PC-9 (cell line): Measurements from ENCODE around the gene COL5A3. TPM values are rescaled to one million over a fixed set of nuclear protein-coding genes. Genes with fewer than 3 reads are reported as not detected.

Source experiments
- BruUV-seq: library from RNA; stranded (reverse); fragments of 400-500 nt; replicated peaks from 2 replicates; lab custom pipeline; 2021; lab: Mats Ljungman, UMichigan
- CTCF ChIA-PET: fragments of 300-600 bp; sonication (Branson Sonifier 250); formaldehyde crosslinking; loops from one replicate; lab custom pipeline; 2022; ENCODE audit warnings: antibody characterized with exemption; lab: Charles Lee
- POLR2A ChIA-PET: fragments of 300-600 bp; sonication (Branson Sonifier 250); formaldehyde crosslinking; loops from one replicate; lab custom pipeline; 2022; ENCODE audit warnings: antibody characterized with exemption; ENCODE audit not compliant: unreplicated experiment; lab: Charles Lee
- DNase-seq, 2 experiments: peaks; one replicate each; pipeline versions ENCODE4 v3.0.0 to v3.0.0-alpha.2; 2015 to 2022; ENCODE audit warnings: mixed read lengths in 1 of 2
- H2AFZ ChIP-seq: fragments of 200-600 bp; sonication (generic); 2 replicates; pipeline ENCODE4 v1.8.1; 2017; ENCODE audit warnings: antibody characterized with exemption
- H3F3A ChIP-seq: fragments of 200-600 bp; sonication (generic); 2 replicates; pipeline ENCODE4 v1.8.1; 2017; ENCODE audit warnings: antibody characterized with exemption, mild to moderate bottlenecking, low read depth; ENCODE audit not compliant: insufficient read depth
- H3K27ac ChIP-seq: fragments of 200-600 bp; sonication (generic); 2 replicates; pipeline ENCODE4 v1.6.1; 2016; ENCODE audit warnings: mixed run types
- H3K27me3 ChIP-seq: fragments of 200-600 bp; sonication (generic); 2 replicates; pipeline ENCODE4 v1.6.1; 2016; ENCODE audit warnings: low read depth, mixed run types; ENCODE audit not compliant: insufficient read depth
- H3K36me3 ChIP-seq: fragments of 200-600 bp; sonication (generic); 2 replicates; pipeline ENCODE4 v1.6.1; 2016; ENCODE audit warnings: low read depth, mixed run types
- H3K4me1 ChIP-seq: fragments of 200-600 bp; sonication (generic); replicated peaks from 2 replicates; pipeline ENCODE4 v1.6.1; 2016; ENCODE audit warnings: mixed run types; ENCODE audit not compliant: insufficient read depth
- H3K4me2 ChIP-seq: fragments of 200-600 bp; sonication (generic); 2 replicates; pipeline ENCODE4 v1.6.1; 2017; ENCODE audit warnings: mixed run types
- H3K4me3 ChIP-seq: fragments of 200-600 bp; sonication (generic); 2 replicates; pipeline ENCODE4 v1.6.1; 2016; ENCODE audit warnings: mixed run types
- H3K79me2 ChIP-seq: fragments of 200-600 bp; sonication (generic); 2 replicates; pipeline ENCODE4 v1.6.1; 2017; ENCODE audit warnings: low read depth, mixed run types
- H3K9me2 ChIP-seq: fragments of 200-600 bp; sonication (generic); 2 replicates; pipeline ENCODE4 v1.8.1; 2017; ENCODE audit warnings: mild to moderate bottlenecking; ENCODE audit not compliant: insufficient read depth
- H3K9me3 ChIP-seq: fragments of 200-600 bp; sonication (generic); 2 replicates; pipeline ENCODE4 v1.8.1; 2016; ENCODE audit warnings: low read depth; ENCODE audit not compliant: insufficient read depth
- H4K20me1 ChIP-seq: fragments of 200-600 bp; sonication (generic); 2 replicates; pipeline ENCODE4 v1.8.1; 2017; ENCODE audit not compliant: insufficient read depth
- EZH2 ChIP-seq: fragments of 200-600 bp; sonication (generic); IDR thresholded peaks from 2 replicates; pipeline ENCODE4 v1.8.0; 2017; ENCODE audit warnings: antibody characterized with exemption, low read depth
- intact Hi-C: fragments of 100-400 bp; cut with micrococcal nuclease; formaldehyde crosslinking; loops from one replicate; pipeline ENCODE4 v1.10.0; 2022; ENCODE audit not compliant: unreplicated experiment
- total RNA-seq: library from RNA; stranded (reverse); gene quantifications from 2 replicates; pipeline ENCODE4 v1.2.3, GENCODE V29; 2021
- TF ChIP-seq, protein P1 (sequence below): fragments of 200-600 bp; sonication (generic); conservative IDR thresholded peaks from 2 replicates; pipeline ENCODE4 v1.6.1; 2017; ENCODE audit warnings: mixed run types, antibody characterized with exemption, mild to moderate bottlenecking, moderate library complexity

COL5A3 gene
- total RNA-seq, 1 experiment from 2014 or later: not detected

- Histone ChIP-seq H3K27ac (no peak overlapping the region), H3F3A (peaks cover 19% of the 10 kb centered on the region; the same call in 1 of the 2 replicates), H3K79me2 (no peaks in the 10 kb centered on the region), H4K20me1 (no peaks in the 10 kb centered on the region), H2AFZ (no peak overlapping the region), H3K4me3 (no peak overlapping the region), H3K4me1 (no peaks in the 10 kb centered on the region), H3K36me3 (no peaks in the 10 kb centered on the region), H3K9me3 (no peaks in the 10 kb centered on the region), H3K9me2 (no peaks in the 10 kb centered on the region), H3K27me3 (peaks cover 13% of the 10 kb centered on the region; the same call in 1 of the 2 replicates), H3K4me2 (no peak overlapping the region)
- intact Hi-C loops: loop anchor here (1.0 to 10.0 kb wide), 5 partner anchors 66 to 640 kb away; partner anchors contain the start of genes ANGPTL6 and PPAN
- TF ChIP-seq EZH2: no peak
- TF ChIP-seq, protein P1, sequence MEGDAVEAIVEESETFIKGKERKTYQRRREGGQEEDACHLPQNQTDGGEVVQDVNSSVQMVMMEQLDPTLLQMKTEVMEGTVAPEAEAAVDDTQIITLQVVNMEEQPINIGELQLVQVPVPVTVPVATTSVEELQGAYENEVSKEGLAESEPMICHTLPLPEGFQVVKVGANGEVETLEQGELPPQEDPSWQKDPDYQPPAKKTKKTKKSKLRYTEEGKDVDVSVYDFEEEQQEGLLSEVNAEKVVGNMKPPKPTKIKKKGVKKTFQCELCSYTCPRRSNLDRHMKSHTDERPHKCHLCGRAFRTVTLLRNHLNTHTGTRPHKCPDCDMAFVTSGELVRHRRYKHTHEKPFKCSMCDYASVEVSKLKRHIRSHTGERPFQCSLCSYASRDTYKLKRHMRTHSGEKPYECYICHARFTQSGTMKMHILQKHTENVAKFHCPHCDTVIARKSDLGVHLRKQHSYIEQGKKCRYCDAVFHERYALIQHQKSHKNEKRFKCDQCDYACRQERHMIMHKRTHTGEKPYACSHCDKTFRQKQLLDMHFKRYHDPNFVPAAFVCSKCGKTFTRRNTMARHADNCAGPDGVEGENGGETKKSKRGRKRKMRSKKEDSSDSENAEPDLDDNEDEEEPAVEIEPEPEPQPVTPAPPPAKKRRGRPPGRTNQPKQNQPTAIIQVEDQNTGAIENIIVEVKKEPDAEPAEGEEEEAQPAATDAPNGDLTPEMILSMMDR: peak; percentile 99
- ChIA-PET POLR2A (no interaction called here), CTCF (no interaction called here)
- no TSS peak for BruUV-seq
- DNase-seq: peak; percentile 50 to 74
Observed at GRCh38 chr19:9934132-9934950, 76.0 kb downstream of the COL5A3 start.

GRCh38 chr19:9932835-9933234, 77.5 kb downstream of the COL5A3 start:
- no TSS peak for BruUV-seq
- H2AFZ ChIP-seq: no peak overlapping the region
- no peak for DNase-seq
- H3F3A ChIP-seq: peaks cover 19% of the 10 kb centered on the region; the same call in 1 of the 2 replicates
- no peak for TF ChIP-seq EZH2
- TF ChIP-seq, protein P1: no peak
- intact Hi-C loops: loop anchor here (10.0 kb wide), 2 partner anchors 172 to 642 kb away; partner anchors contain the start of genes ANGPTL6 and PPAN
- no peak overlapping the region for H3K27ac ChIP-seq
- H3K27me3 ChIP-seq: peaks cover 9% of the 10 kb centered on the region; the same call in 1 of the 2 replicates
- no peaks in the 10 kb centered on the region for H3K9me2 ChIP-seq
- H4K20me1 ChIP-seq: no peaks in the 10 kb centered on the region
- H3K4me2 ChIP-seq: no peak overlapping the region
- CTCF ChIA-PET: interaction anchor here (0.6 kb wide), 2 partner anchors 163 to 316 kb away, joined by 9 to 15 read pairs; no protein-coding TSS in a partner anchor
- no peaks in the 10 kb centered on the region for H3K9me3 ChIP-seq
- POLR2A ChIA-PET: interaction anchor here (0.5 kb wide), 1 partner anchor 456 kb away, joined by 7 read pairs; no protein-coding TSS in a partner anchor
- H3K36me3 ChIP-seq: no peaks in the 10 kb centered on the region
- H3K4me3 ChIP-seq: no peak overlapping the region
- H3K79me2 ChIP-seq: no peaks in the 10 kb centered on the region
- H3K4me1 ChIP-seq: no peaks in the 10 kb centered on the region

- ChIA-PET POLR2A (no interaction called here), CTCF (interaction anchor here (1.3 kb wide), 1 partner anchor 69 kb away, joined by 4 read pairs; no protein-coding TSS in a partner anchor)
- TF ChIP-seq EZH2: no peak
- TF ChIP-seq, protein P1: no peak
- no peak overlapping the region for H3K4me2 ChIP-seq
- H3K36me3 ChIP-seq: no peaks in the 10 kb centered on the region
- H3K79me2 ChIP-seq: no peaks in the 10 kb centered on the region
- H3K27me3 ChIP-seq: peaks cover 3% of the 10 kb centered on the region; the same call in 1 of the 2 replicates
- no peaks in the 10 kb centered on the region for H3K9me2 ChIP-seq
- no peak overlapping the region for H2AFZ ChIP-seq
- H3F3A ChIP-seq: peaks cover 17% of the 10 kb centered on the region; the same call in 1 of the 2 replicates
- intact Hi-C loops: loop anchor here (1.0 to 10.0 kb wide), 3 partner anchors 173 to 643 kb away; partner anchors contain the start of genes ANGPTL6 and PPAN
- BruUV-seq: no TSS peak
- no peak overlapping the region for H3K27ac ChIP-seq
- no peaks in the 10 kb centered on the region for H3K4me1 ChIP-seq
- no peak overlapping the region for H3K4me3 ChIP-seq
- H3K9me3 ChIP-seq: no peaks in the 10 kb centered on the region
- DNase-seq: no peak
- H4K20me1 ChIP-seq: no peaks in the 10 kb centered on the region
Observed at GRCh38 chr19:9931629-9932028, 78.7 kb downstream of the COL5A3 start.
